ENCODE measurements around the gene PRAF2. TPM values are rescaled to one million over a fixed set of nuclear protein-coding genes. Genes with fewer than 3 reads are reported as not detected.

Gene PRAF2
- polyA plus RNA-seq, 2 of the 4 experiments (the other 2 are of a cell fraction): 13.6 to 35.4 TPM

GRCh38 chrX:49110417-49110816 is 36.6 kb upstream of the PRAF2 start:
- H3K4me1 ChIP-seq: no peaks in the 10 kb centered on the region
- no peak overlapping the region for H3K4me2 ChIP-seq
- no peak for FAIRE-seq
- no peak for DNase-seq (ENCODE audit: low read depth in 1 of 2, low spot score in 1 of 2)
- POLR2A ChIA-PET: no interaction called here
- ATAC-seq: no peak
- no peaks in the 10 kb centered on the region for H3K9me3 ChIP-seq
- no peak overlapping the region for H3K27ac ChIP-seq
- CTCF ChIA-PET: interaction anchor here (1.2 to 1.6 kb wide), 3 partner anchors 9 to 53 kb away, joined by 3 to 5 read pairs (median 4); no protein-coding TSS in a partner anchor
- 94% methylated on average over 3 of the region's 3 CpGs for WGBS (ENCODE audit: missing lambda C conversion rate)
- H3K4me3 ChIP-seq: no peak overlapping the region
- no peak for TF ChIP-seq EHF (CRISPR knock-in tag; IDR thresholded peaks at IDR 0.05)
- TF ChIP-seq NPAS2 (CRISPR knock-in tag; IDR thresholded peaks at IDR 0.05; ENCODE audit: borderline replicate concordance): no peak
- no peak for TF ChIP-seq ESRRA (IDR thresholded peaks at IDR 0.05; ENCODE audit: borderline replicate concordance, low read length)
- no peak for TF ChIP-seq JUN (IDR thresholded peaks at IDR 0.05)
- TF ChIP-seq ZFP36 (IDR thresholded peaks at IDR 0.05; ENCODE audit: borderline replicate concordance, partially characterized antibody): no peak
- no peak for TF ChIP-seq EP300 (IDR thresholded peaks at IDR 0.05)
- TF ChIP-seq USF2 (IDR thresholded peaks at IDR 0.05): no peak
- no peak for TF ChIP-seq HDAC2 (IDR thresholded peaks at IDR 0.05)
- no peak for TF ChIP-seq ZSCAN20 (CRISPR knock-in tag; IDR thresholded peaks at IDR 0.05)
- no peak for TF ChIP-seq CBX8 (IDR thresholded peaks at IDR 0.05)

GRCh38 chrX:49108641-49109040 is 34.8 kb upstream of the PRAF2 start:
- POLR2A ChIA-PET: no interaction called here
- FAIRE-seq (no peak), DNase-seq (ENCODE audit: low read depth in 1 of 2, low spot score in 1 of 2) (no peak), ATAC-seq (no peak)
- Histone ChIP-seq H3K27ac (no peak overlapping the region), H3K4me1 (peaks cover under 1% of the 10 kb centered on the region; the same call in 1 of the 3 replicates), H3K9me3 (no peaks in the 10 kb centered on the region), H3K4me2 (no peak overlapping the region), H3K4me3 (no peak overlapping the region)
- CTCF ChIA-PET: interaction anchor here (0.7 kb wide), 1 partner anchor 12 kb away, joined by 3 read pairs; no protein-coding TSS in a partner anchor
- WGBS (ENCODE audit: missing lambda C conversion rate): 85% methylated on average over 2 of the region's 2 CpGs
- TF ChIP-seq MAFK (IDR thresholded peaks at IDR 0.05; ENCODE audit: partially characterized antibody) (no peak), JUN (IDR thresholded peaks at IDR 0.05) (no peak), CTCF (IDR thresholded peaks at IDR 0.05) (no peak), RFX5 (IDR thresholded peaks at IDR 0.05) (no peak), RARB (CRISPR knock-in tag; IDR thresholded peaks at IDR 0.05) (no peak)

- 45% methylated on average over 6 of the region's 7 CpGs for WGBS (ENCODE audit: missing lambda C conversion rate)
- Histone ChIP-seq H3K4me2 (no peak overlapping the region), H3K4me1 (peaks cover 7% of the 10 kb centered on the region; the same call in 1 of the 3 replicates), H3K27ac (no peak overlapping the region), H3K9me3 (no peaks in the 10 kb centered on the region), H3K4me3 (no peak overlapping the region)
- ChIA-PET CTCF (interaction anchor here (0.6 to 2.3 kb wide), 3 partner anchors 17 to 759 kb away, joined by 3 to 10 read pairs (median 3); no protein-coding TSS in a partner anchor), POLR2A (no interaction called here)
- no peak for FAIRE-seq
- ATAC-seq: peak; percentile 81 to 92
- TF ChIP-seq HOXA7 (CRISPR knock-in tag; IDR thresholded peaks at IDR 0.05) (no peak), RCOR1 (IDR thresholded peaks at IDR 0.05; ENCODE audit: low read depth, low read length) (no peak), USF2 (IDR thresholded peaks at IDR 0.05) (no peak), NPAS2 (CRISPR knock-in tag; IDR thresholded peaks at IDR 0.05; ENCODE audit: borderline replicate concordance) (no peak), CBX8 (IDR thresholded peaks at IDR 0.05) (no peak), CTCF (IDR thresholded peaks at IDR 0.05) (peak; percentile 28; the same call in 2 of the 3 replicates), BHLHE40 (IDR thresholded peaks at IDR 0.05; ENCODE audit: low read depth, low read length) (no peak), FOXS1 (CRISPR knock-in tag; IDR thresholded peaks at IDR 0.05) (no peak), JUNB (IDR thresholded peaks at IDR 0.05) (no peak), RAD21 (conservative IDR thresholded peaks at IDR 0.05 in 1 of 2, IDR thresholded peaks at IDR 0.05 in 1 of 2) (peak; percentile 25 to 33; a peak in 2 of 5 replicates), CHD2 (IDR thresholded peaks at IDR 0.05; ENCODE audit: low read length, partially characterized antibody) (no peak)
- DNase-seq (ENCODE audit: low read depth in 1 of 2, low spot score in 1 of 2): peak; percentile 26 to 62
Measured at GRCh38 chrX:49106930-49107329, 33.1 kb upstream of the PRAF2 start.

Measured in A549 (cell line).